A549 (cell line): ENCODE data around the gene PARD6G. TPM values are rescaled to one million over a fixed set of nuclear protein-coding genes. Genes with fewer than 3 reads are reported as not detected.

Experiments
- ATAC-seq, 2 experiments: fragments of 200-7000 bp in 1 of 2; fragments of >200 bp in 1 of 2; cut with Nextera tagmentation in 1 of 2; cut with Tn5 transposase in 1 of 2; 3 replicates each; pipeline versions ENCODE4 v1.8.0 to v1.9.1; 2018 to 2020; ENCODE audit warnings: mild to moderate bottlenecking in 1 of 2, moderate library complexity in 1 of 2
- CTCF ChIA-PET: fragments of 300-600 bp; sonication (Branson Sonifier 250); formaldehyde crosslinking; extraction: SDS; loops from one replicate; lab custom pipeline; 2021; ENCODE audit warnings: antibody characterized with exemption, inconsistent platforms; lab: Yijun Ruan, JAX
- POLR2A ChIA-PET: fragments of 350-600 bp; formaldehyde crosslinking; extraction: SDS; loops from one replicate; lab custom pipeline; 2021; ENCODE audit warnings: antibody characterized with exemption, inconsistent platforms; lab: Yijun Ruan, JAX
- DNase-seq, 2 experiments: peaks; one replicate each; pipeline versions ENCODE4 v3.0.0 to v3.0.0-alpha.2; 2011 to 2016; ENCODE audit warnings: low read depth in 1 of 2, low spot score in 1 of 2
- FAIRE-seq: peaks from 2 replicates; lab custom pipeline; 2011; peaks lifted over from hg19 to GRCh38; lab: Jason Lieb, UNC
- H3K27ac ChIP-seq, 2 experiments: fragments of >200 bp; sonication (Bioruptor Twin); formaldehyde crosslinking; 3 replicates each; pipeline ENCODE4 v1.5.1; 2016 to 2017
- H3K4me1 ChIP-seq: fragments of >200 bp; sonication (Bioruptor Twin); formaldehyde crosslinking; 3 replicates; pipeline ENCODE4 v1.6.1; 2016
- H3K4me2 ChIP-seq: fragments of >200 bp; sonication (Bioruptor Twin); formaldehyde crosslinking; 3 replicates; pipeline ENCODE4 v1.6.1; 2016
- H3K4me3 ChIP-seq: fragments of >200 bp; sonication (Bioruptor Twin); formaldehyde crosslinking; 3 replicates; pipeline ENCODE4 v1.5.1; 2016
- H3K9me3 ChIP-seq: fragments of >200 bp; sonication (Bioruptor Twin); formaldehyde crosslinking; 3 replicates; pipeline ENCODE4 v1.6.1; 2016
- BCL3 ChIP-seq: fragments of >200 bp; sonication (Bioruptor Twin); formaldehyde crosslinking; IDR thresholded peaks from 3 replicates; pipeline ENCODE4 v1.6.1; 2016
- BHLHE40 ChIP-seq: IDR thresholded peaks from 2 replicates; pipeline ENCODE4 v1.6.1; 2012; ENCODE audit warnings: low read depth, low read length, inconsistent platforms
- CBX2 ChIP-seq: fragments of 200-600 bp; sonication (generic); IDR thresholded peaks from 2 replicates; pipeline ENCODE4 v1.6.1; 2016; ENCODE audit warnings: low read depth, mild to moderate bottlenecking, borderline replicate concordance
- CEBPB ChIP-seq, 2 experiments: fragments of >200 bp in 1 of 2; sonication (Bioruptor Twin) in 1 of 2; formaldehyde crosslinking in 1 of 2; IDR thresholded peaks; 2 replicates each; pipeline ENCODE4 v1.6.1; 2012 to 2016
- CHD2 ChIP-seq: fragments of 150-350 bp; IDR thresholded peaks from 2 replicates; pipeline ENCODE4 v1.6.1; 2014; ENCODE audit warnings: low read length; ENCODE audit not compliant: partially characterized antibody
- CTCF ChIP-seq: fragments of >200 bp; sonication (Bioruptor Twin); formaldehyde crosslinking; IDR thresholded peaks from 3 replicates; pipeline ENCODE4 v1.5.1; 2016
- FOSL2 ChIP-seq, 2 experiments: fragments of 450-650 bp in 1 of 2; fragments of >200 bp in 1 of 2; sonication (Bioruptor Twin) in 1 of 2; formaldehyde crosslinking; IDR thresholded peaks; 2 replicates each; pipeline versions ENCODE4 v1.5.0 to v1.6.1; 2016 to 2020; ENCODE audit warnings: mild to moderate bottlenecking in 1 of 2, moderate library complexity in 1 of 2
- HEYL ChIP-seq: fragments of 250-450 bp; sonication (Bioruptor Pico); IDR thresholded peaks from 2 replicates; pipeline ENCODE4 v1.8.0; 2021; ENCODE audit warnings: mild to moderate bottlenecking, moderate library complexity
- HMGXB4 ChIP-seq: fragments of 250-450 bp; sonication (Bioruptor Pico); IDR thresholded peaks from 2 replicates; pipeline ENCODE4 v1.5.0; 2021; ENCODE audit warnings: mild to moderate bottlenecking, moderate library complexity, borderline replicate concordance
- HOXA7 ChIP-seq: fragments of 250-450 bp; sonication (Bioruptor Pico); IDR thresholded peaks from 2 replicates; pipeline ENCODE4 v1.5.0; 2020; ENCODE audit warnings: mild to moderate bottlenecking, moderate library complexity
- HOXB13 ChIP-seq: fragments of 250-450 bp; sonication (Bioruptor Pico); IDR thresholded peaks from 2 replicates; pipeline ENCODE4 v1.5.0; 2020; ENCODE audit warnings: low read depth, mild to moderate bottlenecking, moderate library complexity
- NPAS2 ChIP-seq: fragments of 250-450 bp; sonication (Bioruptor Pico); IDR thresholded peaks from 2 replicates; pipeline ENCODE4 v1.8.0; 2022; ENCODE audit warnings: mild to moderate bottlenecking, moderate library complexity, borderline replicate concordance
- PBX3 ChIP-seq: IDR thresholded peaks from 2 replicates; pipeline ENCODE4 v1.6.1; 2012
- PHF8 ChIP-seq: fragments of 200-600 bp; sonication (generic); IDR thresholded peaks from 2 replicates; pipeline ENCODE4 v1.6.1; 2016; ENCODE audit warnings: low read depth, mild to moderate bottlenecking, antibody characterized with exemption, moderate library complexity, borderline replicate concordance
- RCOR1 ChIP-seq: fragments of 150-350 bp; IDR thresholded peaks from 2 replicates; pipeline ENCODE4 v1.6.1; 2014; ENCODE audit warnings: antibody characterized with exemption, low read length, low read depth
- TFCP2L1 ChIP-seq: fragments of 250-450 bp; sonication (Bioruptor Pico); IDR thresholded peaks from 2 replicates; pipeline ENCODE4 v1.5.0; 2021; ENCODE audit warnings: mild to moderate bottlenecking
- ZFP36 ChIP-seq: fragments of 450-650 bp; IDR thresholded peaks from 2 replicates; pipeline ENCODE4 v1.6.1; 2014; ENCODE audit warnings: borderline replicate concordance; ENCODE audit not compliant: partially characterized antibody
- ZNF302 ChIP-seq: fragments of 250-450 bp; sonication (Bioruptor Pico); IDR thresholded peaks from 2 replicates; pipeline ENCODE4 v1.9.0; 2021; ENCODE audit warnings: inconsistent platforms, mild to moderate bottlenecking, moderate library complexity
- WGBS: methylation state at CpG from one replicate; pipeline ENCODE4 v1.1.6; 2017; ENCODE audit errors: missing lambda C conversion rate; 5-methylcytosine and 5-hydroxymethylcytosine counted together
- polyA plus RNA-seq, 4 experiments: library from polyadenylated mRNA; depleted of rRNA in 3 of 4; stranded (reverse); fragments of >200 nt; fragmentation: RNase III in 1 of 4; extraction: RNeasy Plus Mini Kit Qiagen cat#74134 plus additional on column Dnase treatment in 1 of 4; gene quantifications; 2 replicates in 3 of 4; 3 replicates in 1 of 4; pipeline ENCODE4 v1.2.3, GENCODE V29; 2011 to 2017

The PARD6G gene
- polyA plus RNA-seq, 2 of the 4 experiments (the other 2 are of a cell fraction), result 1.6 to 2.3 TPM

- ATAC-seq, result no peak
- H3K4me1 ChIP-seq, result no peaks in the 10 kb centered on the region
- H3K4me3 ChIP-seq, result no peak overlapping the region
- POLR2A ChIA-PET, result no interaction called here
- no peak for FAIRE-seq
- H3K9me3 ChIP-seq, result no peaks in the 10 kb centered on the region
- no peak for DNase-seq
- H3K27ac ChIP-seq, result no peak overlapping the region
- CTCF ChIA-PET, result interaction anchor here (2.0 to 3.4 kb wide), 2 partner anchors 17 to 25 kb away, joined by 5 to 7 read pairs; no protein-coding TSS in a partner anchor
- TF ChIP-seq CHD2 (no peak), ZNF302 (no peak)
- no peak overlapping the region for H3K4me2 ChIP-seq
- 53% methylated on average over 9 of the region's 9 CpGs for WGBS
Observed at GRCh38 chr18:80182855-80183254, 64.5 kb downstream of the PARD6G start.

GRCh38 chr18:80181642-80182461 is 65.5 kb downstream of the PARD6G start:
- DNase-seq (no peak), ATAC-seq (no peak), FAIRE-seq (no peak)
- no peaks in the 10 kb centered on the region for H3K4me1 ChIP-seq
- CTCF ChIA-PET, result interaction anchor here (1.2 to 3.4 kb wide), 3 partner anchors 11 to 24 kb away, joined by 5 to 7 read pairs (median 6); no protein-coding TSS in a partner anchor
- POLR2A ChIA-PET, result no interaction called here
- no peak overlapping the region for H3K4me3 ChIP-seq
- no peaks in the 10 kb centered on the region for H3K9me3 ChIP-seq
- WGBS, result 67% methylated on average over 11 of the region's 12 CpGs
- TF ChIP-seq FOSL2 (IDR thresholded peaks at IDR 0.05), result no peak
- no peak for TF ChIP-seq FOSL2 (CRISPR knock-in tag; IDR thresholded peaks at IDR 0.05)
- no peak for TF ChIP-seq HOXA7 (CRISPR knock-in tag)
- TF ChIP-seq BCL3, result no peak
- no peak for TF ChIP-seq CEBPB (IDR thresholded peaks at IDR 0.05)
- TF ChIP-seq HEYL (CRISPR knock-in tag), result no peak
- no peak for TF ChIP-seq ZFP36
- no peak for TF ChIP-seq HOXB13 (CRISPR knock-in tag)
- H3K27ac ChIP-seq, result no peak overlapping the region
- no peak overlapping the region for H3K4me2 ChIP-seq

GRCh38 chr18:80180778-80181564 is 66.3 kb downstream of the PARD6G start:
- no peak overlapping the region for H3K27ac ChIP-seq

More at GRCh38 chr18:80180778-80181564, 66.3 kb downstream of the PARD6G start:
- ChIA-PET CTCF (interaction anchor here (1.2 to 3.4 kb wide), 3 partner anchors 10 to 19 kb away, joined by 6 to 11 read pairs (median 7); no protein-coding TSS in a partner anchor), POLR2A (no interaction called here)
- Histone ChIP-seq H3K9me3 (no peaks in the 10 kb centered on the region), H3K4me2 (no peak overlapping the region), H3K4me1 (no peaks in the 10 kb centered on the region), H3K4me3 (no peak overlapping the region)
- FAIRE-seq, result no peak
- DNase-seq, result no peak
- TF ChIP-seq BHLHE40 (no peak), CBX2 (no peak), PHF8 (no peak), TFCP2L1 (CRISPR knock-in tag) (no peak), HMGXB4 (CRISPR knock-in tag) (no peak), CTCF (no peak), PBX3 (no peak), RCOR1 (no peak), NPAS2 (CRISPR knock-in tag) (no peak)
- WGBS, result 79% methylated on average over 9 of the region's 33 CpGs
- ATAC-seq, result no peak
